SU-DHL-6 (cell line): ENCODE data around the gene PRM3.

ENCODE experiments used
- H2AFZ ChIP-seq: fragments of 200-600 bp; sonication (generic); 2 replicates; pipeline ENCODE4 v1.6.1; 2014; ENCODE audit warnings: low read depth, mild to moderate bottlenecking, moderate library complexity, mixed read lengths, antibody characterized with exemption, low read length; ENCODE audit not compliant: severe bottlenecking
- H3F3A ChIP-seq: fragments of 200-600 bp; shearing (Covaris generic); 2 replicates; pipeline ENCODE4 v1.6.0; 2016; ENCODE audit warnings: antibody characterized with exemption, mild to moderate bottlenecking; ENCODE audit not compliant: insufficient read depth
- H3K27ac ChIP-seq: fragments of 200-600 bp; sonication (generic); 2 replicates; pipeline ENCODE4 v1.5.1; 2016; ENCODE audit warnings: low read depth, mild to moderate bottlenecking, low read length, moderate library complexity, mixed read lengths
- H3K27me3 ChIP-seq: fragments of 200-600 bp; sonication (generic), shearing (Covaris generic); 2 replicates; pipeline ENCODE4 v1.6.0; 2014; ENCODE audit warnings: mild to moderate bottlenecking, low read length
- H3K36me3 ChIP-seq: fragments of 200-600 bp; sonication (generic); 2 replicates; pipeline ENCODE4 v1.6.1; 2014; ENCODE audit warnings: mild to moderate bottlenecking, low read length, mixed read lengths
- H3K4me2 ChIP-seq: fragments of 300-600, 200-600 bp; shearing (Covaris generic), sonication (generic); 2 replicates; pipeline ENCODE4 v1.6.0; 2014; ENCODE audit warnings: low read length, low read depth, mild to moderate bottlenecking; ENCODE audit not compliant: poor library complexity, severe bottlenecking
- H3K4me3 ChIP-seq: fragments of 200-600 bp; sonication (generic); 2 replicates; pipeline ENCODE4 v1.5.1; 2014; ENCODE audit warnings: antibody characterized with exemption, low read length, mild to moderate bottlenecking, mixed read lengths; ENCODE audit not compliant: insufficient read depth, poor library complexity, severe bottlenecking
- H3K79me2 ChIP-seq: fragments of 200-600 bp; sonication (generic); 2 replicates; pipeline ENCODE4 v1.6.1; 2014; ENCODE audit warnings: mild to moderate bottlenecking, low read length, moderate library complexity; ENCODE audit not compliant: insufficient read depth
- H3K9ac ChIP-seq: fragments of 200-600 bp; sonication (generic); 2 replicates; pipeline ENCODE4 v1.7.0; 2014; ENCODE audit warnings: mild to moderate bottlenecking, low read length
- H3K9me2 ChIP-seq: fragments of 200-600 bp; sonication (generic); replicated peaks from 2 replicates; pipeline ENCODE4 v1.6.1; 2014; ENCODE audit warnings: low read length; ENCODE audit not compliant: insufficient read depth
- H3K9me3 ChIP-seq: fragments of 200-600 bp; sonication (generic); 2 replicates; pipeline ENCODE4 v1.6.1; 2014; ENCODE audit warnings: low read length, mixed read lengths; ENCODE audit not compliant: insufficient read depth
- H4K20me1 ChIP-seq: fragments of 200-600 bp; sonication (generic); 2 replicates; pipeline ENCODE4 v1.6.1; 2014; ENCODE audit warnings: low read depth, mild to moderate bottlenecking, antibody characterized with exemption, low read length, moderate library complexity, mixed read lengths
- CTCF ChIP-seq: fragments of 200-600 bp; sonication (generic); IDR thresholded peaks from one replicate; pipeline ENCODE4 v1.5.1; 2017; ENCODE audit warnings: antibody characterized with exemption, mild to moderate bottlenecking, low read length, moderate library complexity; ENCODE audit not compliant: insufficient read depth, poor library complexity, severe bottlenecking
- EZH2phosphoT487 ChIP-seq: fragments of 200-600 bp; sonication (generic), shearing (Covaris generic); conservative IDR thresholded peaks from 2 replicates; pipeline ENCODE4 v1.6.1; 2018; ENCODE audit warnings: mild to moderate bottlenecking, antibody characterized with exemption, low read length, moderate library complexity, mixed read lengths

Gene PRM3

GRCh38 chr16:11312718-11313492, 39.5 kb upstream of the PRM3 start:
- TF ChIP-seq CTCF (no peak), EZH2phosphoT487 (no peak)

GRCh38 chr16:11310997-11311561, 37.6 kb upstream of the PRM3 start:
- Histone ChIP-seq H4K20me1 (no peaks in the 10 kb centered on the region), H3K27ac (peak overlapping the region; percentile 86), H3K9me2 (no peaks in the 10 kb centered on the region), H3K9ac (peak overlapping the region; percentile 9), H3K4me3 (peak overlapping the region; percentile 2), H3K27me3 (no peaks in the 10 kb centered on the region), H2AFZ (no peak overlapping the region), H3K4me2 (peak overlapping the region; percentile 58), H3K79me2 (no peaks in the 10 kb centered on the region), H3K36me3 (no peaks in the 10 kb centered on the region), H3K9me3 (0 out of 2 replicates have a peak, but pooled peaks cover 5% of the 10 kb centered on the region), H3F3A (peaks cover 12% of the 10 kb centered on the region)
- TF ChIP-seq EZH2phosphoT487: no peak
- TF ChIP-seq CTCF: no peak

More at GRCh38 chr16:11312718-11313492, 39.5 kb upstream of the PRM3 start:
- H3K9me3 ChIP-seq: 0 out of 2 replicates have a peak, but pooled peaks cover 4% of the 10 kb centered on the region
- no peaks in the 10 kb centered on the region for H3K79me2 ChIP-seq
- no peak overlapping the region for H2AFZ ChIP-seq
- H3K9ac ChIP-seq: no peak overlapping the region
- no peak overlapping the region for H3K4me3 ChIP-seq
- H4K20me1 ChIP-seq: no peaks in the 10 kb centered on the region
- no peaks in the 10 kb centered on the region for H3K27me3 ChIP-seq
- no peaks in the 10 kb centered on the region for H3K36me3 ChIP-seq
- H3K9me2 ChIP-seq: no peaks in the 10 kb centered on the region
- H3F3A ChIP-seq: peaks cover 12% of the 10 kb centered on the region
- no peak overlapping the region for H3K4me2 ChIP-seq
- no peak overlapping the region for H3K27ac ChIP-seq

GRCh38 chr16:11310634-11310977, 37.2 kb upstream of the PRM3 start:
- peak overlapping the region; percentile 2 for H3K4me3 ChIP-seq
- H3K27me3 ChIP-seq: no peaks in the 10 kb centered on the region
- H3K9ac ChIP-seq: peak overlapping the region; percentile 9
- H3F3A ChIP-seq: peaks cover 12% of the 10 kb centered on the region
- TF ChIP-seq EZH2phosphoT487: no peak
- no peaks in the 10 kb centered on the region for H3K36me3 ChIP-seq
- no peaks in the 10 kb centered on the region for H3K79me2 ChIP-seq
- peak overlapping the region; percentile 86 for H3K27ac ChIP-seq
- 0 out of 2 replicates have a peak, but pooled peaks cover 5% of the 10 kb centered on the region for H3K9me3 ChIP-seq
- H4K20me1 ChIP-seq: no peaks in the 10 kb centered on the region
- H3K4me2 ChIP-seq: peak overlapping the region; percentile 58
- H3K9me2 ChIP-seq: no peaks in the 10 kb centered on the region
- no peak overlapping the region for H2AFZ ChIP-seq
